Measurements from ENCODE around the gene ADK. TPM values are rescaled to one million over a fixed set of nuclear protein-coding genes. Genes with fewer than 3 reads are reported as not detected.
"Not testable (repeated sequence)": the region's sequence is repeated elsewhere in the genome, so short reads cannot be mapped to it uniquely, and the experiment has no call there.

ADK gene
- polyA plus RNA-seq, 1 donor (not counting 4 experiments of a cell fraction or from before 2014, with no cell fraction given), result 139 TPM

DNA sequence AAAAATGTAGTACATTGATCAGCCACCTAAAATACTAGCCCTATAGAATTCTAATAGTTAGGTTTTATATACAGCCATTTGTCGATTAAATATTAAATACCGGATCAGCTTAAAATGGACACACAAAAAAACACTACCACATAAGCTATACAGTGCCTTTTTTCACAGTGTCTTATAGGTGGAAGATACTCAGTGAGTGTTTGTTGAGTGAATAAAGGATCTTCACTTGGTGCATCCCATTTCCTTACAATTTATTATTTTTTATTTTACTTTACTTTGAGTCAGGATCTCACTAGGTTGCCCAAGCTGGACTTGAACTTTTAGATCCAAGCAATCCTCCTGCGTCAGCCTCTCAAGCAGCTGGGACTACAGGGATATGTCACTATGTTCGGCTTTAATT is 340.0 kb downstream of the ADK start:
- no peaks in the 10 kb centered on the region for H3K36me3 ChIP-seq (ENCODE audit: control insufficient read depth in 2 of 2, extremely low read depth in 1 of 2, insufficient read depth in 2 of 2, low read length in 2 of 2)
- dilution Hi-C loops (cut with MboI; ENCODE audit: extremely low pct_ligation_motif_present, low sequenced_read_pairs), result no loop called here
- no peak overlapping the region for H3K4me2 ChIP-seq (ENCODE audit: control insufficient read depth, extremely low read depth, insufficient read depth, low read depth, low read length)
- no peaks in the 10 kb centered on the region for H3K9me3 ChIP-seq (ENCODE audit: control insufficient read depth, low read depth, low read length)
- no peak overlapping the region for H2AFZ ChIP-seq (ENCODE audit: control insufficient read depth, low read length)
- peaks cover 2% of the 10 kb centered on the region for H3K79me2 ChIP-seq (ENCODE audit: control insufficient read depth, insufficient read depth, low read length)
- H3K9me1 ChIP-seq (ENCODE audit: control insufficient read depth, extremely low read depth, insufficient read depth, low read length), result no peaks in the 10 kb centered on the region
- peaks cover 15% of the 10 kb centered on the region for H3K4me1 ChIP-seq (ENCODE audit: control insufficient read depth, extremely low read depth, insufficient read depth, low read length)
- DNase-seq (ENCODE audit: low read depth, low spot score) (no peak), FAIRE-seq (no peak)
- no peak overlapping the region for H3K9ac ChIP-seq (ENCODE audit: control insufficient read depth, extremely low read depth, insufficient read depth, low read length)
- TF ChIP-seq, protein P1, sequence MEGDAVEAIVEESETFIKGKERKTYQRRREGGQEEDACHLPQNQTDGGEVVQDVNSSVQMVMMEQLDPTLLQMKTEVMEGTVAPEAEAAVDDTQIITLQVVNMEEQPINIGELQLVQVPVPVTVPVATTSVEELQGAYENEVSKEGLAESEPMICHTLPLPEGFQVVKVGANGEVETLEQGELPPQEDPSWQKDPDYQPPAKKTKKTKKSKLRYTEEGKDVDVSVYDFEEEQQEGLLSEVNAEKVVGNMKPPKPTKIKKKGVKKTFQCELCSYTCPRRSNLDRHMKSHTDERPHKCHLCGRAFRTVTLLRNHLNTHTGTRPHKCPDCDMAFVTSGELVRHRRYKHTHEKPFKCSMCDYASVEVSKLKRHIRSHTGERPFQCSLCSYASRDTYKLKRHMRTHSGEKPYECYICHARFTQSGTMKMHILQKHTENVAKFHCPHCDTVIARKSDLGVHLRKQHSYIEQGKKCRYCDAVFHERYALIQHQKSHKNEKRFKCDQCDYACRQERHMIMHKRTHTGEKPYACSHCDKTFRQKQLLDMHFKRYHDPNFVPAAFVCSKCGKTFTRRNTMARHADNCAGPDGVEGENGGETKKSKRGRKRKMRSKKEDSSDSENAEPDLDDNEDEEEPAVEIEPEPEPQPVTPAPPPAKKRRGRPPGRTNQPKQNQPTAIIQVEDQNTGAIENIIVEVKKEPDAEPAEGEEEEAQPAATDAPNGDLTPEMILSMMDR (optimal IDR thresholded peaks at IDR 0.05 in 1 of 3, IDR thresholded peaks at IDR 0.05 in 1 of 3, conservative IDR thresholded peaks at IDR 0.05 in 1 of 3; ENCODE audit: extremely low read depth in 1 of 3, insufficient read depth in 2 of 3, low read length in 3 of 3), result no peak
- no peak for TF ChIP-seq EZH2 (IDR thresholded peaks at IDR 0.05; ENCODE audit: low read length)
- H3K27ac ChIP-seq (ENCODE audit: control insufficient read depth, insufficient read depth, low read length), result no peak overlapping the region
- H4K20me1 ChIP-seq (ENCODE audit: control insufficient read depth, extremely low read depth, insufficient read depth, low read length), result no peaks in the 10 kb centered on the region
- H3K4me3 ChIP-seq (ENCODE audit: control insufficient read depth in 2 of 3, extremely low read depth in 1 of 3, insufficient read depth in 2 of 3, low read depth in 1 of 3, low read length in 3 of 3), result no peak overlapping the region
- no peaks in the 10 kb centered on the region for H3K27me3 ChIP-seq (ENCODE audit: control insufficient read depth, extremely low read depth, insufficient read depth, low read length)

DNA sequence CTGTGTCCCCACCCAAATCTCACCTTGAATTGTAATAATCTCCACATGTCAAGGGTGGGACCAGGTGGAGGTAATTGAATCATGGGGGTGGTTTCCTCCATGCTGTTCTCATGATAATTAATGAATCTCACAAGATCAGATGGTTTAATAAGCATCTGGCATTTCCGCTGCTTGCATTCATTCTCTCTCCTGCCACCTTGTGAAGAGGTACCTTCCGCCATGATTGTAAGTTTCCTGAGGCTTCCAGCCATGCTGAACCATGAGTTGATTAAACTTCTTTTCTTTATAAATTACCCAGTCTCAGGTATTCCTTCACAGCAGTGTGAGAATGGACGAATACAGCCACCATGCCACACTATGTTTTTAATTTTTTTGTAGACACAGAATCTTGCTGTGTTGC is 345.3 kb downstream of the ADK start:
- H3K79me2 ChIP-seq (ENCODE audit: control insufficient read depth, insufficient read depth, low read length); H3K4me2 ChIP-seq (ENCODE audit: control insufficient read depth, extremely low read depth, insufficient read depth, low read depth, low read length); H3K4me3 ChIP-seq (ENCODE audit: control insufficient read depth in 2 of 3, extremely low read depth in 1 of 3, insufficient read depth in 2 of 3, low read depth in 1 of 3, low read length in 3 of 3); H3K27me3 ChIP-seq (ENCODE audit: control insufficient read depth, extremely low read depth, insufficient read depth, low read length); H3K9me1 ChIP-seq (ENCODE audit: control insufficient read depth, extremely low read depth, insufficient read depth, low read length); H4K20me1 ChIP-seq (ENCODE audit: control insufficient read depth, extremely low read depth, insufficient read depth, low read length); H3K9ac ChIP-seq (ENCODE audit: control insufficient read depth, extremely low read depth, insufficient read depth, low read length); H3K27ac ChIP-seq (ENCODE audit: control insufficient read depth, insufficient read depth, low read length); H2AFZ ChIP-seq (ENCODE audit: control insufficient read depth, low read length); DNase-seq (ENCODE audit: low read depth, low spot score); dilution Hi-C loops (cut with MboI; ENCODE audit: extremely low pct_ligation_motif_present, low sequenced_read_pairs); FAIRE-seq; H3K36me3 ChIP-seq (ENCODE audit: control insufficient read depth in 2 of 2, extremely low read depth in 1 of 2, insufficient read depth in 2 of 2, low read length in 2 of 2); H3K9me3 ChIP-seq (ENCODE audit: control insufficient read depth, low read depth, low read length); H3K4me1 ChIP-seq (ENCODE audit: control insufficient read depth, extremely low read depth, insufficient read depth, low read length): not testable (repeated sequence)

DNA sequence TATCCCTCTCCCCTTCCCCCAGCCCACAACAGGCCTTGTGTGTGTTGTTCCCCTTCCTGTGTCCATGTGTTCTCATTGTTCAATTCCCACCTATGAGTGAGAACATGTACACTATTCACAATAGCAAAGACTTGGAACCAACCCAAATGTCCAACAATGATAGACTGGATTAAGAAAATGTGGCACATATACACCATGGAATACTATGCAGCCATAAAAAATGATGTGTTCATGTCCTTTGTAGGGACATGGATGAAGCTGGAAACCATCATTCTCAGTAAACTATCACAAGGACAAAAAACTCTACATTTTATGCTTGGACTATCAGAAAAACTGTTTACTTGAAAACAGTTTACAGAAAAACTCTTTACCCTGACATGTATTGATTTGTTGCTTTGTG is 347.6 kb downstream of the ADK start:
- peaks cover 16% of the 10 kb centered on the region for H3K4me1 ChIP-seq (ENCODE audit: control insufficient read depth, extremely low read depth, insufficient read depth, low read length)
- DNase-seq (ENCODE audit: low read depth, low spot score); FAIRE-seq; H3K79me2 ChIP-seq (ENCODE audit: control insufficient read depth, insufficient read depth, low read length); H3K4me2 ChIP-seq (ENCODE audit: control insufficient read depth, extremely low read depth, insufficient read depth, low read depth, low read length); H2AFZ ChIP-seq (ENCODE audit: control insufficient read depth, low read length); H3K9me1 ChIP-seq (ENCODE audit: control insufficient read depth, extremely low read depth, insufficient read depth, low read length); H3K4me3 ChIP-seq (ENCODE audit: control insufficient read depth in 2 of 3, extremely low read depth in 1 of 3, insufficient read depth in 2 of 3, low read depth in 1 of 3, low read length in 3 of 3); H3K27me3 ChIP-seq (ENCODE audit: control insufficient read depth, extremely low read depth, insufficient read depth, low read length); H3K9ac ChIP-seq (ENCODE audit: control insufficient read depth, extremely low read depth, insufficient read depth, low read length); dilution Hi-C loops (cut with MboI; ENCODE audit: extremely low pct_ligation_motif_present, low sequenced_read_pairs); H3K9me3 ChIP-seq (ENCODE audit: control insufficient read depth, low read depth, low read length); H3K36me3 ChIP-seq (ENCODE audit: control insufficient read depth in 2 of 2, extremely low read depth in 1 of 2, insufficient read depth in 2 of 2, low read length in 2 of 2); H4K20me1 ChIP-seq (ENCODE audit: control insufficient read depth, extremely low read depth, insufficient read depth, low read length); H3K27ac ChIP-seq (ENCODE audit: control insufficient read depth, insufficient read depth, low read length): not testable (repeated sequence)
